HG02798 (cell line): ENCODE data around the gene MYL10.

ENCODE experiments used
- ATAC-seq: cut with Tn5 transposase; IDR thresholded peaks from one replicate; pipeline ENCODE4 v1.9.1; 2021; ENCODE audit warnings: mild to moderate bottlenecking; ENCODE audit not compliant: unreplicated experiment, poor library complexity

Gene MYL10

GRCh38 chr7:101578552-101578951 lies 50.5 kb downstream of the MYL10 start:
- no peak for ATAC-seq

- no peak for ATAC-seq
Observed at GRCh38 chr7:101576998-101577397, 52.1 kb downstream of the MYL10 start.

- no peak for ATAC-seq
Observed at GRCh38 chr7:101575721-101576120, 53.4 kb downstream of the MYL10 start.

- ATAC-seq: no peak
Observed at GRCh38 chr7:101575168-101575567, 53.9 kb downstream of the MYL10 start.

GRCh38 chr7:101572156-101572555 lies 56.9 kb downstream of the MYL10 start:
- no peak for ATAC-seq

- no peak for ATAC-seq
Observed at GRCh38 chr7:101567230-101567629, 61.9 kb downstream of the MYL10 start.

- ATAC-seq: no peak
Observed at GRCh38 chr7:101565601-101566209, 63.4 kb downstream of the MYL10 start.

- ATAC-seq: no peak
Observed at GRCh38 chr7:101564778-101565211, 64.3 kb downstream of the MYL10 start.

- ATAC-seq: no peak
Observed at GRCh38 chr7:101563943-101564777, 64.9 kb downstream of the MYL10 start.
